SHP77 treated with DMSO at 0.1 percent for 48 hours (cell line): ENCODE measurements around the gene TKFC.
"Not testable (repeated sequence)": the region's sequence is repeated elsewhere in the genome, so short reads cannot be mapped to it uniquely, and the experiment has no call there.

ENCODE experiments used
- DNase-seq: peaks from one replicate; lab custom pipeline; 2025; lab: John Stamatoyannopoulos, UW

The TKFC gene

DNA sequence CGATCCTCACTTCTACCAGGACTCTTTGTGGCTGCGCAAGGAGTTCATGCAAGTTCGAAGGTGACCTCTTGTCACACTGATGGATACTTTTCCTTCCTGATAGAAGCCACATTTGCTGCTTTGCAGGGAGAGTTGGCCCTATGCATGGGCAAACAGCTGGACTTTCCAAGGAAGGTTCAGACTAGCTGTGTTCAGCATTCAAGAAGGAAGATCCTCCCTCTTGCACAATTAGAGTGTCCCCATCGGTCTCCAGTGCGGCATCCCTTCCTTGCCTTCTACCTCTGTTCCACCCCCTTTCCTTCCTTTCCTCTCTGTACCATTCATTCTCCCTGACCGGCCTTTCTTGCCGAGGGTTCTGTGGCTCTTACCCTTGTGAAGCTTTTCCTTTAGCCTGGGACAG is 35.6 kb downstream of the TKFC start:
- no peak for DNase-seq

DNA sequence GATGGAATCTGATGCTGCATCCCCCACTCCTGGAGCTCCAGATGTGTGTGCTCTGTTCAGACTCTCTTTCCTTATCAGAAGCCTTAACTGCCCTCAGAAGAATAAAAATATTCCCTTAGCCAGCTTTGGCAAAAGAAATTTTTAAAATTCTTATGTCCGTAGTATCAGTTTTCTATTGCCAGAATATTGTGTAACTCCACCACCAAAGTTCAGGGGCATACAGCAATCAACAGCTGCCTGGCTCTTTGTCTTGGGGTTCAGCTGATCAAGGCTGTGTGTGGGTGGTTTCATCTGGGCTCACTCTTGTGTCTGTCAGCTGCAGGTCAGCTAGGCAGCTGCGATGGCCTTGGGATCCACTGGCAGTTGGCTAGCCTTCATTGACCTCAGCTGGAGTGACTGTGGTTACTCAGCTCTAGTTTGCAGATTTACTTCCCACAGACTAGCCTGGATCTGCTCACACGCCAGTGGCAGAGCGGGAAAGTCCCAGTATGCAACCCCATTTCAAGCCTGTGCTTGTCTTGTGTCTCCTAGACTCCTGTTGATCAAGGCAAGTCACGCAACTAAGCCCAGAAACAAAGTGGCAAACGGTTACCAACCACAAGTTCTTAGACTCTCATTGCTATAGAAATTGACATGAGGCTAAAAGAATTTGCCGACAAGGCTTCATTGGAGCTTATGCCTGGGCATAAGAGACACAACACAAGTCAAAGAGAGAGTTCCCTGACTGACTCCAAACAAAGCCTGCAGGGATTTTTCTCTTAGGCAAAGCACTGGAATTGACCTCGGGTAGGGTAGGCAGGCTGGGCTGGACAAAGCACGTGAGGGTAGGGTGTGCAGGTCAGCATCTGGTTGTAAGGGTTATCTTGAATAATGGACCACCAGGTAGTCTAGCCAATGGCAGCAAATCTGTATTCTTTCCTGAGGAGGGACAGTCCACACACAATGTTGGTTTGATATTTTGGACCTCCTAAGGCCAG is 36.6 kb downstream of the TKFC start:
- DNase-seq: no peak

DNA sequence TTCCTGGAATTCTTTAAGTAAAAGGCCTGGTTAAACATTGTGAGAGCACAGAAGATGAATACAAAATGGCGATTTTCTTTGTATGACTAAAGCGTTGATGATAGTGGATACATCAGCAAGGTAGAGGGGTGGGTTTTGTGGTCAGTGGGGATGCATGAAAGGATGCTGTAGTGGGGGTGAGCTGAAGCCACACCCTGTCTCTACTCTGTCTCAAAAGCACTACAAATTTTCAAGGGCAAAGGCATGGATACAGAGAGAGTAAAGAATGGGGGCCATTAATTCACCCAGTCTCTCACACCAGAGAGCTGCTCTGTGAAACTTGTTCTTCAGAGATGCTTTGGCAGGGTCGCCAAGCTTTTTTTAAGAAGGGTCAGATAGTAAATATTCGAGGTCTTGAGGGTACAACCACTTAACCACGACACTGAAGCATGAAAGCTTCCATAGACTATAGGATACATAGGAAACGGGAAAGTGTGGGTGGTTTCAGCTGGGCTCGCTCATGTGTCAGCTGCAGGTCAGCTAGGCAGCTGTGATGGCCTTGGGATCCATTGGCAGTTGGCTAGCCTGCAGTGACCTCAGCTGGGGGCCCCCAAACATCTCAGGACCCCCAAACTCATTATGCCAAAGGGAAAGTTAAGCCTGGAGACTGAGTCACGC is 37.4 kb downstream of the TKFC start:
- DNase-seq: no peak

DNA sequence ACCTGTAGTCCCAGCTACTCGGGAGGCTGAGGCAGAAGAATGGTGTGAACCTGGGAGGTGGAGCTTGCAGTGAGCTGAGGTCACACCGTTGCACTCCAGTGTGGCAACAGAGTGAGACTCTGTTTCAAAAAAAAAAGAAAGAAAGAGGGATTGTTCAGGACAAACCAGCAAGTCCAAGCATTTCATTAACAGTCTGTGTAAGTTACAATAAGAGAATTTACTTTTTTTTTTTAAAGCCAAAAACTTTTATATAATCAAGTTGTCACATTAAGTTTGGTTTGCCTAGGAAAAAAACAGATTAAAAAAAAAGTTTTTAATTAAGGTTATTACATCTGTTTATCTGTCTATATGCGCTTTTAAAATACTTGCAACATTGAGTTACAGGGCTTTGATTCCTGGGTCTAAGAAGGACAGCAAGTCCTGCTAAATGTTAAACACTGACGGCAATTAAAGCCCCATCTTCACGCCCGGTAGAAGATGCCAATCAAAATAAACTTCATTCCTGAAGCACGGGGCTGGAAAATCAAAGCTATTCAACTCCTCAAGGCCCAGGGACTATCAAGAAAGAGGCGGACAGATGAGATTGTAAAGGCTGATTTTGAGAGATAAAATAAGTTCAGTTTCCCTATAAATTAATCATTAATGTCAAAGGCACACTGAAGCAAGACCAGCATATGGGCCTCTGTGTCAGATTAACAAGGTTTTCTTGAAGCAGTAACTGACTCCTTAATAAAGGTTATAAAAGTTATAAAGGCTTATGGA is 39.8 kb downstream of the TKFC start:
- no peak for DNase-seq

DNA sequence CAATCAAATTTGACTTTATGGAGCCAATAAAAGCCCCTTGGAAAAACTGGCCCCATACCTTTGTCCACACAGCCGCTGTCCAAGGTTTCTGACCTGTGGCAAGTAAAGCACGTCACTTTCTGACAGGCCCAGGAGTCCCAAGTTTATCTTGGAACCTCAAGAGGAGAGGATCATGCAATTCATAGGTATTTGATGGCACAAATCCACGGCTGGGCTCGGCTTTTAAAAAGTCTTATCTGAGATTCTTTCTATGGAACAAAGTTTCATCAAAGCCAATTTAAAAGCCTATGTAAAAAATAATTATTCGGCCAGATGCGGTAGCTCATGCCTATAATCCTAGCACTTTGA is 42.7 kb downstream of the TKFC start:
- no peak for DNase-seq

DNA sequence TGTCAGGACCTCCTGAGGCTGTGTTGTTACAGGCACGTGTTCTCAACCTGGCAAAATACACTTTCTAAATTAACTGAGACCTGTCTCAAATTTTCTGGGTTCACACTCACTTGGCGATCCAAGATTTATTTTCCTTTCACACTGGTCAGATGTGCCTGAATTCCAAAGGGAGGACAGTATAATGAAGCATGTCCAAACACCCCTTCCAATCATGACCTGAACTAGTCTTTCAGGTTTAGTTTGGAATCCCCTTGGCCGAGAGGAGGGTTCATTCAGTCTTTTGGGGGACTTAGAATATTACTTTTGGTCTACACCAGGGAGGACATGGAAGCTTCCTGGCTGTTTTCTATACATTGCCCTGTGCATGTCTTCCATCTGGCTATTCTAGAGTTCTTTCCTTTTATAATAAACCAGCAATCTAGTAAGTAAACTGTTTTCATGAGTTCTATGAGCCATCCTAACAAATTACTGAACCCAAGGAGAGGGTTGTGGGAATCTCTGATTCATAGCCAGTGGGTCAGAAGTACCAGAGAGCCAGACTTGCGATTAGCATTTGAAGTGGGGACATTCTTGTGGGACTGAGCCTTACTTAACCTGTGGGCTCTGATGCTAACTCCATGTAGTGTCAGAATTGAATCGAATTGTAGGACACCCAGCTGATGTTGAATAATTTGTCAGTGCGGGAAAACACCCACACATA is 44.6 kb downstream of the TKFC start:
- no peak for DNase-seq

DNA sequence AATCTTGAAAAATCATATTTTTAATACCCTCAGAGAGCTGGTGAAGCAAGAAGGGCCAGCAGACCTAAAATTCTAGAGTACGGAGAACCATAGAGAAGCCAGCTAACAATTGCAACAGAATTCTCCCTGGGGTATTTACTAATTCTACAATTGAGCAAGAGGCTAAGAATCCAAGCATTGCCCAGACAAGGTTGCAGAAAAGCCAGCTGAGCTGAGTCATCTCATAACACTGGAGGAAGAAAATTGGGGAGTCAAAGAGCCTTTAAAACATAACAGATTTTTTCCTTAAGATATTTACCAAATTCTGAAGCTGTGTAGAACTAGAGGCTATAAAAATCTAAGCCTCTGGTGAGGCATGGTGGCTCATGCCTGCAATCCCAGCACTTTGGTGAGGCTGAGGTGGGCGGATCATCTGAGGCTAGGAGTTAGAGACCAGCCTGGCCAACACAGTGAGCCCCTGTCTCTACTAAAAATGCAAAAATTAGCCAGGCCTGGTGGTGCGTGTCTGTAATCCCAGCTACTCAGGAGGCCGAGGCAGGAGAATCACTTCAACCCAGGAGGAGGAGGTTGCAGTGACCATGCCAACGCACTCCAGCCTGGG is 45.8 kb downstream of the TKFC start:
- no peak for DNase-seq

DNA sequence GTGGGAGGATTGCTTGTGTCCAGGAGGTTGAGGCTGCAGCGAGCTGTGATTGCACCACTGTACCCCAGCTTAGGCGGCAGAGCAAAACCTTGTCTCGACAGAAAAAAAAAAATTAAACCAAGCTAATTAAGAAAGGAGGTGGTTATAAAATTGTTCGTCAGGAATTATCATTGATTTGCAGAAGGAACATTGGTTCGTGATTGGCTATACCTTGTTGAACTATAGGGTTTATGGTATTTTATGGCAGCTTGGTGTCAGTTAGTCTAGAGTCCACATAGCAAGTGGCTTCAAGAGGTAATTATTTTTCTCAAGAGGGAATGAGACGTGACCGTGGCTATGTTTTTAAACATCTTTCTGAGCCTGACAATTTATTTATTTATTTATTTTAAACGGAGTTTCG is 47.9 kb downstream of the TKFC start:
- DNase-seq: no peak

DNA sequence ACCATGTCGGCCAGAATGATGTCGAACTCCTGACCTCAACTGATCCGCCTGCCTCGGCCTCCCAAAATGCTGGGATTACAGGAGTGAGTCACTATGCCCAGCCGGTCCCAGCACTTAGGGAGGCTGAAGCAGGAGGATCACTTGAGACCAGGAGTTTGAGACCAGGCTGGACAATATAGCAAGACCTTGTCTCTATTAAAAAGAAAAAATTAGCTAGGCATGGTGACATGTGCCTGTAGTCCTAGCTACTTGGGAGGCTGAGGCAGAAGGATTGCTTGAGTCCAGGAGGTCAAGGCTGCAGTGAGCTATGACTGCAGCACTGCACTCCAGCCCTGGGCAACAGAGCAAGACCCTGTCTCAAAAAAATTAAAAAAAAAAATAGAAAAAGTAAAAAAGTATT is 50.8 kb downstream of the TKFC start:
- not testable (repeated sequence) for DNase-seq

DNA sequence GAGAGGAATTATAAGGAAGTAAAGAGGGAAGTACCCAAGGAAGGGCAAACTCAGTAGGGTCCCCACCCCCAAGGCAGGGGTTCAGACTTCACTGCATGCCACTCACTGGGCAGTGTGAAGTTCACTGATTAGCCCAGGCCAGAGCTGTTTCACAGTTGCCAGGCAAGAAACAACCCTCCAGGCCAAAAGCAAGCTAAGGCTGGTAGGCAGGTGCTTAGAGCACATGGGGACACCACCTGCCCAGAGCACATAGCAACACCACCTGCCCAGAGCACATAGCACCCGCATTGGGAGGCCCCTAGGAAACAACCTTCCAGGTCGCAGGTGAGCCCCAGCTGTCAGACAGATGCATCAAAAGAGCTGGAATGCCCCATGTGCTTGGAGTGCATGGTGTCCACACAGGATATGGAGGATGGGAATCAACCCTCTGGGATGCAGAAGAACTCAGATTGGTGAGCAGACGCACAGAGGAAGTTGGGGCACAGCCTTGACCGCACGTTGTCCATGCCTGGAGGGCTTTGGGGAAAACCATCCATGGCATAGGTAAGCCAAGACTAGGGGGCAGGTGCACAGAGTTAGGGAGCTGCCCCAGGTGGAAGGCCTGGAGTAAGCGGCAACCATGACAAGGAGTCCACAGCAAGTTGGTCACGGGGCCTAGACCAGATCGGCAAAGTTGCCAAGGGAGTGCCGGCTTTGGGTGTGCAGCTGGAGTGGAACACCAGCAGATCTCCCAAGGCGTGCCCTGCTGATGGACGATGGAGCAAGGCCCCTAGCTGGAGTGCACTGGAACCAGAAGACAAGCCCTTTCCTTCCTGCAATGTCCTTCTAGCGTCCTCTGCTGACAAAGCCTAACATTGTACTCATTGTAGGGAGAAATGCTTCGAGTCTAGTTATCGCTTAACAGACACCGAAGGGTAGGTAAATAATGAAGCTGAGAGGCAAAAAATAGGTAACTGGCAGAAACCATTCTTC is 51.5 kb downstream of the TKFC start:
- no peak for DNase-seq

DNA sequence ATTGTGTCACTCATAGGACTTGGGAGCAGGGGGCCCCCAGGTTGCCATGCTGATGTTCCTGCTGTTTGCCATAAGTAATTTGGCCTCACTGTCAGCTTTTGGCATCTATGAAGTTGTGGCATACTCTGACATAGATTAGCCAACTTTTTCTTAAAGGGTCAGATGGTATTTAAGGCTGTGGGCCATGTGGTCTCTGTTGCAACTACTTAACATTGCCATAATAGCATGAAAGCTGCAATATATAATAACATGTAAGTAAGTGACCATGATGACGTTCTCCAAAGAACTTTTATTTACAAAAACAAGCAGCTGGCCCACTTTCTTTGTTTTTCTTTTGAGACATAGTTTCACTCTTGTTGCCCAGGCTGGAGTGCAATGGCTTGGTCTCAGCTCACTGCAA is 57.1 kb downstream of the TKFC start:
- DNase-seq: no peak

DNA sequence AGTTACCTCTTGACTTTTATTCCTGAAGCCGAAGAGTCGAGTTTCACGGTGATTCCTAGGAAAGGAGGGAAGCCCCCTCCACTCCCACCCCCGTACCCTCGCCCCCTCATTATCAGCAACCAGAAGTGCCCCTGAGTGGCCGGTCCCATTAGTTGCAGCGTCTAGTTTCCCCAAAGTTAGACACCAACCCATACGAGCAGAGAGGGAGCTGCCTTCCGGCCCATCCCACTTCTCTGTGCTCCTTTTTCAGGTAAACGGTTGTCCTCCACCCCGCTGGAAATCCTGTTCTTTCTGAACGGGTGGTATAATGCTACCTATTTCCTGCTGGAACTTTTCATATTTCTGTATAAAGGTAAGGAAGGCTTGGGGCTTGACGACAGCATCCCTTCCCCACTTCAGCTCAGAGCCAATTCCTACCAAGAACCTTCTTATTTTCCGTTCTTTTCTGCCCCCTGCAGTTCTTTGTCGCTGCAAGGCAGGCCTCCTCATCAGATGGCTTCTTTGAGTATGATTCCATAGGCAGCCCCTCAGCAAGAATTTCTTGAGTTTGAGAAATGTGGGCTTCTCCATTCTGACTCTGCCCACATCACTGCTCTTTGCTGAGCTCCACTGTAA is 60.1 kb downstream of the TKFC start:
- no peak for DNase-seq
